Suprapubic skin (tissue), 4 donors: ENCODE results near the gene USP47. TPM values are rescaled to one million over a fixed set of nuclear protein-coding genes. Genes with fewer than 3 reads are reported as not detected.
A peak's percentile ranks its signal among the peaks of the same experiment; 100 is the strongest.

ENCODE experiments used
- DNase-seq, 2 donors: peaks; one replicate each; pipeline ENCODE4 v3.0.0-alpha.2; 2019; ENCODE audit warnings: low spot score in 2 of 2
- H3K27ac ChIP-seq: fragments of 200-600 bp; sonication (generic); one replicate; pipeline ENCODE4 v1.5.1; 2019
- H3K27me3 ChIP-seq: fragments of 200-600 bp; sonication (generic); one replicate; pipeline ENCODE4 v1.5.1; 2019
- H3K36me3 ChIP-seq: fragments of 200-600 bp; sonication (generic); one replicate; pipeline ENCODE4 v1.5.1; 2019
- H3K4me1 ChIP-seq: fragments of 200-600 bp; sonication (generic); one replicate; pipeline ENCODE4 v1.5.1; 2019
- H3K4me3 ChIP-seq: fragments of 200-600 bp; sonication (generic); one replicate; pipeline ENCODE4 v1.5.1; 2019; ENCODE audit warnings: mild to moderate bottlenecking
- H3K9me3 ChIP-seq: fragments of 200-600 bp; sonication (generic); one replicate; pipeline ENCODE4 v1.5.1; 2019
- EP300 ChIP-seq: sonication (generic); formaldehyde crosslinking; IDR thresholded peaks from one replicate; pipeline ENCODE4 v1.6.1; 2017; ENCODE audit warnings: antibody characterized with exemption
- POLR2A ChIP-seq, 2 donors: fragments of 450-650 bp; IDR thresholded peaks; one replicate each; pipeline ENCODE4 v1.6.1; 2017; ENCODE audit warnings: antibody characterized with exemption in 2 of 2, mild to moderate bottlenecking in 2 of 2, moderate library complexity in 2 of 2
- POLR2AphosphoS5 ChIP-seq, 3 donors: sonication (generic); formaldehyde crosslinking; IDR thresholded peaks; one replicate each; pipeline ENCODE4 v1.6.1; 2017; ENCODE audit warnings: antibody characterized with exemption in 3 of 3
- WGBS: methylation state at CpG from one replicate; pipeline ENCODE4 v1.1.5; 2018; 5-methylcytosine and 5-hydroxymethylcytosine counted together
- total RNA-seq, 4 donors: library from RNA; depleted of rRNA; stranded (reverse); fragments of >200 nt; gene quantifications; one replicate each; pipeline ENCODE4 v1.1.0, GENCODE V29; 2016
- TF ChIP-seq, protein P1 (sequence below), 2 donors: fragments of 200-600 bp in 1 of 2; fragments of 450-650 bp in 1 of 2; sonication (generic) in 1 of 2; IDR thresholded peaks; one replicate each; pipeline ENCODE4 v1.5.1; 2016 to 2019; ENCODE audit warnings: antibody characterized with exemption in 2 of 2, mild to moderate bottlenecking in 1 of 2, moderate library complexity in 1 of 2

The USP47 gene
- total RNA-seq, 4 donors from 2014 or later = 56.0 to 102 (median 72.2) TPM

- Histone ChIP-seq H3K4me3 (no peak overlapping the region), H3K4me1 (peaks cover 90% of the 10 kb centered on the region)
Measured at GRCh38 chr11:11977206-11977938, 135.6 kb downstream of the USP47 start.

DNA sequence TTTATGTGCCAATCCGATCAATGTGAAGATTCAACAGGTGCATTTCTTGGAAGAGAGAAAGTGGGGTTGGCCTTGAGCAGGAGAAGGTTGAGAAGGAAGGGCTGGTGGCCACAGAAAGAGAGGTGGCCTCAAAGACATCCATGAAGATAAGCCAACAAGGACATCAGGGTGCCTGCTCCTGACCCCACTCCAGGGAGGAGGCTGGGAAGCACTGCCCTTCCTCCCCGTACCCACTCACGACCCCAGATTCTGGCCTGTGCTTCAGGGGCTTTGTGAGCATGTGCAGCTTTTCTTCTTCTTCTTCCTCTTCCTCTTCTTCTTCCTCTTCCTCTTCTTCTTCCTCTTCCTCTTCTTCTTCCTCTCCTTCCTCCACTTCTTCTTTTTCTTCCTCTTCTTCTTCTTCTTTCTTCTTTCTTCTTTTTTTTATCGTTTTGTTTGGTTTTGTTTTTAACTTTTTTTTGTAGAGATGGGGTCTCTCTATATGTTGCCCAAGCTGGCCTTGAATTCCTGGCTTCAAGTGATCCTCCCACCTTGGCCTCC, 136.4 kb downstream of the USP47 start:
- Histone ChIP-seq H3K4me1 (peaks cover 89% of the 10 kb centered on the region), H3K27ac (peak overlapping the region; percentile 20), H3K36me3 (no peaks in the 10 kb centered on the region), H3K4me3 (no peak overlapping the region), H3K27me3 (no peaks in the 10 kb centered on the region), H3K9me3 (no peaks in the 10 kb centered on the region)
- WGBS = 90% methylated on average over 4 of the region's 4 CpGs
- no peak for DNase-seq
- TF ChIP-seq POLR2A (IDR thresholded peaks at IDR 0.05) = no peak

More at GRCh38 chr11:11977206-11977938, 135.6 kb downstream of the USP47 start:
- DNase-seq = no peak
- 29% methylated on average over 6 of the region's 10 CpGs for WGBS
- TF ChIP-seq, protein P1, sequence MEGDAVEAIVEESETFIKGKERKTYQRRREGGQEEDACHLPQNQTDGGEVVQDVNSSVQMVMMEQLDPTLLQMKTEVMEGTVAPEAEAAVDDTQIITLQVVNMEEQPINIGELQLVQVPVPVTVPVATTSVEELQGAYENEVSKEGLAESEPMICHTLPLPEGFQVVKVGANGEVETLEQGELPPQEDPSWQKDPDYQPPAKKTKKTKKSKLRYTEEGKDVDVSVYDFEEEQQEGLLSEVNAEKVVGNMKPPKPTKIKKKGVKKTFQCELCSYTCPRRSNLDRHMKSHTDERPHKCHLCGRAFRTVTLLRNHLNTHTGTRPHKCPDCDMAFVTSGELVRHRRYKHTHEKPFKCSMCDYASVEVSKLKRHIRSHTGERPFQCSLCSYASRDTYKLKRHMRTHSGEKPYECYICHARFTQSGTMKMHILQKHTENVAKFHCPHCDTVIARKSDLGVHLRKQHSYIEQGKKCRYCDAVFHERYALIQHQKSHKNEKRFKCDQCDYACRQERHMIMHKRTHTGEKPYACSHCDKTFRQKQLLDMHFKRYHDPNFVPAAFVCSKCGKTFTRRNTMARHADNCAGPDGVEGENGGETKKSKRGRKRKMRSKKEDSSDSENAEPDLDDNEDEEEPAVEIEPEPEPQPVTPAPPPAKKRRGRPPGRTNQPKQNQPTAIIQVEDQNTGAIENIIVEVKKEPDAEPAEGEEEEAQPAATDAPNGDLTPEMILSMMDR (IDR thresholded peaks at IDR 0.05) = no peak
- TF ChIP-seq POLR2A (IDR thresholded peaks at IDR 0.05) = no peak
- TF ChIP-seq EP300 = no peak
- Histone ChIP-seq H3K27ac (peak overlapping the region; percentile 25), H3K36me3 (no peaks in the 10 kb centered on the region), H3K9me3 (no peaks in the 10 kb centered on the region), H3K27me3 (no peaks in the 10 kb centered on the region)

DNA sequence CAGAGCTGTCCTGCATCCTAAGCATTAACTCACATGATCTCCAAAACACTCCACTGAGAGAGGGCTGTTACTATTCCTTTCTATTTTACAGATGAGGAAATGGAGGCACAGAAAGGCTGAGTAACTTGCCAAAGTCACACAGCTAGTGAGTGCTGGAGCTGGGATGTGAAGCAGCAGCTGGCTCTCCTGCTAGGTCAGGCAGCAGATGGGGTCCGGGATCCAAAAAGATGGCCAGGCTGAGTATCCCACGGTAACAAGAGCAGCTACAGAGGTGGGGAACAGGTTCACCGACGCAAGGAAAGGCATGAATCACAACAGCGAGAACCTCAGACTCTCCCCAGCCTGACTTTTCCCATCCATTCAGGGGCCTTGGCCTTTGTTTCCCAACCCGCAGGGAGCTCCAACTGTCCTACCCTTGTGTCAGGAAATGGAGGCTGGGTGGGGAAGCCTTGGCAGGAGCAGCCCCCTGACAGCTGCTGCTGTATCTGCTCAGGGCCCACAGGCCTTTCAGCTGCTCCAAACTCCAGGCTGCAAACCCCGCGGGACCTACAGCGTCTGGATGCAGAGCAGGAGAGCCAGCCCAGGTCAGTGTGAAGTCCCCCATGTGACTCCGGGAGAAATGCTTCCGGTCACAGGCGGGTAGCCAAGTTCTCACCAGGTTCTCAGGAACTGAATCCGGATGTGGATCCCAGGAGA, 137.2 kb downstream of the USP47 start:
- H3K36me3 ChIP-seq = no peaks in the 10 kb centered on the region
- no peak overlapping the region for H3K4me3 ChIP-seq
- H3K27ac ChIP-seq = peak overlapping the region; percentile 66
- no peaks in the 10 kb centered on the region for H3K9me3 ChIP-seq
- 100% methylated on average over 1 of the region's 13 CpGs for WGBS
- no peaks in the 10 kb centered on the region for H3K27me3 ChIP-seq
- TF ChIP-seq POLR2A (IDR thresholded peaks at IDR 0.05) (no peak), EP300 (no peak), POLR2AphosphoS5 (IDR thresholded peaks at IDR 0.05) (no peak)
- TF ChIP-seq, protein P1 (IDR thresholded peaks at IDR 0.05) = no peak
- H3K4me1 ChIP-seq = peaks cover 86% of the 10 kb centered on the region
- peak in 1 of 2 donors; percentile 71 for DNase-seq

DNA sequence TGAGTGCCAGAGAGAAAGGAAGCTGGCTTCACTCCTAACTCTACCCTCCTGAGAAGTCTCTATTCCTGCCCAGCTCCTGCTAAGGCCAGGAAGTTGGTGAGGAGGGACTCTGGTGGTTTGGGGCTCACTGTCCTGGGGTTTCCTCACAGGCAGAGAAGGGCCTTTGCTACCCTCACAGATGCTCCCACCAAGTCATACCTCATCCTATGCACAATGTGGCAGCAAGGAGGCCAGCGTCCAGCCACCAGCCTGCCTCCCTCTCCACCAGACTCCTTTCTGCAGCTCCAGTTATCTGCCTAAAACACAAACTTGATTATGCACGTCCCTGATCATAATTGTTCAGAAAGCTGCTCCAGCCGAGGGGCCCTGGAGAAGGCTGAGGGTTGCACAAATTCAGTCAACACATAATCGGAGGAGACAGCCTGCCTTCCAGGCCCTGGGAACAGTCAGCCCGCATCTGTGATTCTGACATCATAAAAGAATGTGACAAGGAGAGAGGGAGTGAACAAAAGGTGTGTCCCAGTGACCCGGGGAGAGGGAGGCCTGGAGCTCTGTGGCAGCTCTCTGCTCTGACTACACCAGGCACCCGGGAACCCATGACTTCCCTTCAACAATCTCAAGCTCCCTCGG, 137.8 kb downstream of the USP47 start:
- H3K36me3 ChIP-seq = no peaks in the 10 kb centered on the region
- H3K9me3 ChIP-seq = no peaks in the 10 kb centered on the region
- no peak for TF ChIP-seq POLR2A (IDR thresholded peaks at IDR 0.05)
- TF ChIP-seq POLR2AphosphoS5 (IDR thresholded peaks at IDR 0.05) = no peak
- TF ChIP-seq, protein P1 (IDR thresholded peaks at IDR 0.05) = no peak
- TF ChIP-seq EP300 = no peak
- peaks cover 83% of the 10 kb centered on the region for H3K4me1 ChIP-seq
- H3K27ac ChIP-seq = peak overlapping the region; percentile 66
- H3K4me3 ChIP-seq = no peak overlapping the region
- 54% methylated on average over 7 of the region's 8 CpGs for WGBS
- DNase-seq = peak in 1 of 2 donors; percentile 78
- no peaks in the 10 kb centered on the region for H3K27me3 ChIP-seq

GRCh38 chr11:11980200-11980599, 138.4 kb downstream of the USP47 start:
- DNase-seq = no peak
- Histone ChIP-seq H3K27me3 (no peaks in the 10 kb centered on the region), H3K9me3 (no peaks in the 10 kb centered on the region), H3K27ac (peak overlapping the region; percentile 66), H3K36me3 (no peaks in the 10 kb centered on the region), H3K4me3 (no peak overlapping the region), H3K4me1 (peaks cover 83% of the 10 kb centered on the region)
- 95% methylated on average over 2 of the region's 2 CpGs for WGBS
- TF ChIP-seq, protein P1 (IDR thresholded peaks at IDR 0.05) = no peak
- TF ChIP-seq POLR2AphosphoS5 (IDR thresholded peaks at IDR 0.05) = no peak
- no peak for TF ChIP-seq EP300
- no peak for TF ChIP-seq POLR2A (IDR thresholded peaks at IDR 0.05)
